Testis (tissue), 5 donors: ENCODE results near the gene FAM13B. TPM values are rescaled to one million over a fixed set of nuclear protein-coding genes. Genes with fewer than 3 reads are reported as not detected.
"Not testable (repeated sequence)": the region's sequence is repeated elsewhere in the genome, so short reads cannot be mapped to it uniquely, and the experiment has no call there.

Experiments used
- DNase-seq: peaks from one replicate; pipeline ENCODE4 v3.0.0-alpha.2; 2019
- H3K27ac ChIP-seq, 2 donors: fragments of 200-600 bp; sonication (generic); one replicate each; pipeline ENCODE4 v1.5.1; 2019
- H3K27me3 ChIP-seq: fragments of 200-600 bp; sonication (generic); one replicate; pipeline ENCODE4 v1.5.1; 2019
- H3K36me3 ChIP-seq: fragments of 200-600 bp; sonication (generic); one replicate; pipeline ENCODE4 v1.5.1; 2017; ENCODE audit warnings: low read depth; ENCODE audit errors: missing control alignments
- H3K4me1 ChIP-seq: fragments of 200-600 bp; sonication (generic); one replicate; pipeline ENCODE4 v1.5.1; 2019
- H3K4me3 ChIP-seq, 2 donors: fragments of 200-600 bp; sonication (generic); one replicate each; pipeline ENCODE4 v1.5.1; 2017 to 2019
- H3K9me3 ChIP-seq: fragments of 200-600 bp; sonication (generic); one replicate; pipeline ENCODE4 v1.5.1; 2017
- POLR2A ChIP-seq: fragments of 450-650 bp; IDR thresholded peaks from one replicate; pipeline ENCODE4 v1.6.1; 2017; ENCODE audit warnings: antibody characterized with exemption, mild to moderate bottlenecking, moderate library complexity
- WGBS, 2 donors: methylation state at CpG; one replicate each; pipeline ENCODE4 v1.1.5; 2018; 5-methylcytosine and 5-hydroxymethylcytosine counted together
- intact Hi-C: fragments of 100-400 bp; cut with DNase I; formaldehyde crosslinking; loops from one replicate; pipeline ENCODE4 v1.15.1; 2023; ENCODE audit warnings: low total_unique reads
- long read RNA-seq, 2 donors: transcript quantifications; one replicate each; lab custom pipeline, GENCODE V29; 2026
- polyA plus RNA-seq: library from polyadenylated mRNA; stranded (reverse); fragments of 350-450 nt; fragmentation: Illumina TruSeq; extraction: RNeasy Lipid Tissue Mini Kit (QIAGEN cat#74804); gene quantifications from one replicate; pipeline ENCODE4 v1.2.3, GENCODE V29; 2014; ENCODE audit warnings: low read depth, low replicate concordance; ENCODE audit not compliant: insufficient read depth
- total RNA-seq, 2 donors: library from RNA; depleted of rRNA; stranded (reverse); fragments of >200 nt; gene quantifications; one replicate each; pipeline ENCODE4 v1.2.3, GENCODE V29; 2016
- TF ChIP-seq, protein P1 (sequence below), 3 experiments: fragments of 450-650 bp in 2 of 3; fragments of 200-600 bp in 1 of 3; sonication (generic) in 1 of 3; IDR thresholded peaks; one replicate each; pipeline ENCODE4 v1.5.1; 2016 to 2019; ENCODE audit warnings: antibody characterized with exemption in 3 of 3, mild to moderate bottlenecking in 2 of 3, moderate library complexity in 1 of 3

The FAM13B gene
- total RNA-seq (100 to 1,000 TPM; 125 to 134 TPM), polyA plus RNA-seq (56.5 TPM)
- long read RNA-seq, donor 1, partial matches to known transcripts = 0 of 5 reads
- long read RNA-seq, donor 1, other reads (novel, unspliced or antisense) = 0 of 5 reads
- long read RNA-seq, donor 2, full-length matches to known transcripts = 4 of 4 reads
- long read RNA-seq, donor 2, partial matches to known transcripts = 0 of 4 reads
- long read RNA-seq, donor 2, other reads (novel, unspliced or antisense) = 0 of 4 reads

DNA sequence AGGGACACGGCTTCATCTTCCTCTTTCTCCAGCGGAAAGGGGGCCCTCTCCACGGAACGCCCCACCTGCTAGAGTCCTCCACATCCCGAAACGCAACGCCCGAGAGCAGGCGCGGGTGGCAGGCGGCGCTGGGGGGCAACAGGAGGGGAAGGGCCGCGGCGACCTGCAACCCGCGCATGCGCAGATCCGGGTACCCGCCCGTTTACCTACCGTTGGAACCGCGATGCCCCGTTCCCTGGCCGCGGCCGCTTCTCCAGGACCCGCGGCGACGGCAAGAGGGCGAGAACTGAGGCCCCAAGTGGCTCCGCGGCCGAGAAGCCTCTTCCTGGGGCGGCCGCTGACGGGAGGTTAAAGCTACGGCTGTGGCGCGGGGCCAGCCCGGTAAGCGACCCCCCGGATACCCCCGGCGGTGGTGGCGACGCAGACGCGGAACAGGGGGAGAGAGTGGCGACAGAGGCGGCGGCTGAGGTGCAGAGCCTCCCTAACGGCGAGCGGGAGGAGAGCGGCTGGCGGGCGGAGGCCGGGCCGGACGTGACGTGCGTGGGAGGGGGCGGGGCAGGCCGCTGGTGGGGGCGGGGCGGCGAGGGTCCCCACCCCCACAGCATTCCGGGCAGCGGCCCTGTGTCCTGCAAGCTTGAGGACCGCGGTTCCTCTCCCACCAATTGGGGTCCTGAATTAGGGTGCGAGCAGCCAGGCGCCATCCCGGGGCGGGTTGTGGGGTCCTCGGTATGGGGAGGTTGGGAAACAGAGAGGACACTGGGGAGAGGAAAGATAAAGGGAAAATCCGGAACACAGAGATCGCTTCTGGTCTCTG, at the start of gene FAM13B:
Gene FAM13B (minus strand): TSS at position 508 of the 814 bp plus-strand sequence. CDS start 13,968 bp downstream, outside the sequence.
- peak within 1 kb of the TSS; percentile 99 to 100 for H3K27ac ChIP-seq
- H3K36me3 ChIP-seq = no peaks in the 10 kb centered on the region
- peak; percentile 81 for DNase-seq
- peak within 1 kb of the TSS; percentile 88 to 99 for H3K4me3 ChIP-seq
- WGBS, 2 donors = 0% methylated on average over 31 to 66 of the region's 81 CpGs
- no peaks in the 10 kb centered on the region for H3K9me3 ChIP-seq
- peaks cover 36% of the 10 kb centered on the region for H3K4me1 ChIP-seq
- no peaks in the 10 kb centered on the region for H3K27me3 ChIP-seq
- TF ChIP-seq, protein P1, sequence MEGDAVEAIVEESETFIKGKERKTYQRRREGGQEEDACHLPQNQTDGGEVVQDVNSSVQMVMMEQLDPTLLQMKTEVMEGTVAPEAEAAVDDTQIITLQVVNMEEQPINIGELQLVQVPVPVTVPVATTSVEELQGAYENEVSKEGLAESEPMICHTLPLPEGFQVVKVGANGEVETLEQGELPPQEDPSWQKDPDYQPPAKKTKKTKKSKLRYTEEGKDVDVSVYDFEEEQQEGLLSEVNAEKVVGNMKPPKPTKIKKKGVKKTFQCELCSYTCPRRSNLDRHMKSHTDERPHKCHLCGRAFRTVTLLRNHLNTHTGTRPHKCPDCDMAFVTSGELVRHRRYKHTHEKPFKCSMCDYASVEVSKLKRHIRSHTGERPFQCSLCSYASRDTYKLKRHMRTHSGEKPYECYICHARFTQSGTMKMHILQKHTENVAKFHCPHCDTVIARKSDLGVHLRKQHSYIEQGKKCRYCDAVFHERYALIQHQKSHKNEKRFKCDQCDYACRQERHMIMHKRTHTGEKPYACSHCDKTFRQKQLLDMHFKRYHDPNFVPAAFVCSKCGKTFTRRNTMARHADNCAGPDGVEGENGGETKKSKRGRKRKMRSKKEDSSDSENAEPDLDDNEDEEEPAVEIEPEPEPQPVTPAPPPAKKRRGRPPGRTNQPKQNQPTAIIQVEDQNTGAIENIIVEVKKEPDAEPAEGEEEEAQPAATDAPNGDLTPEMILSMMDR (IDR thresholded peaks at IDR 0.05) = no peak
- no peak for TF ChIP-seq POLR2A
- intact Hi-C loops = loop anchor here (10.0 kb wide), 1 partner anchor 102 kb away; the partner anchor contains the start of gene NME5

DNA sequence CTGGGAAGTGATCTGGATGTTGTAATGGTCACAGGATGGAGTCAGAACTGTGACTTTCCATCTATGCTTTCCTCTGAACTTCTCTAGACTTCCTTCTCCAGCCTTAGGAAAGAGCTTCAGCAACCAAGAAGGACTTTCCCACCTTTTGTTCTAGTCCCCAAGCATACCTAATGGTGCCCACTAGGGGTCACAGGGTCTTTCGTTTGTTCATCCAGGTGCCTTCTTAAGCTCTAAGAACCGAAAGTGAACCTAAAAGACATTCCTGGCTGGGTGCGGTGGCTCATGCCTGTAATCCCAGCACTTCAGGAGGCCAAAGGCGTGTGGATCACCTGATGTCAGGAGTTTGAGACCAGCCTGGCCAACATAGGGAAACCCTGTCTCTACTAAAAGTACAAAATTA, 49.2 kb upstream of the FAM13B start:
- intact Hi-C loops = loop anchor here (10.0 kb wide), 1 partner anchor 53 kb away; the partner anchor contains the start of gene NME5
- Histone ChIP-seq H3K9me3 (no peaks in the 10 kb centered on the region), H3K4me1 (no peaks in the 10 kb centered on the region), H3K4me3 (no peak overlapping the region), H3K36me3 (no peaks in the 10 kb centered on the region), H3K27me3 (no peaks in the 10 kb centered on the region), H3K27ac (no peak overlapping the region)
- TF ChIP-seq POLR2A = no peak
- TF ChIP-seq, protein P1 (IDR thresholded peaks at IDR 0.05) = no peak
- WGBS, 2 donors = 85 to 91% methylated on average over 4 of the region's 4 CpGs
- no peak for DNase-seq

DNA sequence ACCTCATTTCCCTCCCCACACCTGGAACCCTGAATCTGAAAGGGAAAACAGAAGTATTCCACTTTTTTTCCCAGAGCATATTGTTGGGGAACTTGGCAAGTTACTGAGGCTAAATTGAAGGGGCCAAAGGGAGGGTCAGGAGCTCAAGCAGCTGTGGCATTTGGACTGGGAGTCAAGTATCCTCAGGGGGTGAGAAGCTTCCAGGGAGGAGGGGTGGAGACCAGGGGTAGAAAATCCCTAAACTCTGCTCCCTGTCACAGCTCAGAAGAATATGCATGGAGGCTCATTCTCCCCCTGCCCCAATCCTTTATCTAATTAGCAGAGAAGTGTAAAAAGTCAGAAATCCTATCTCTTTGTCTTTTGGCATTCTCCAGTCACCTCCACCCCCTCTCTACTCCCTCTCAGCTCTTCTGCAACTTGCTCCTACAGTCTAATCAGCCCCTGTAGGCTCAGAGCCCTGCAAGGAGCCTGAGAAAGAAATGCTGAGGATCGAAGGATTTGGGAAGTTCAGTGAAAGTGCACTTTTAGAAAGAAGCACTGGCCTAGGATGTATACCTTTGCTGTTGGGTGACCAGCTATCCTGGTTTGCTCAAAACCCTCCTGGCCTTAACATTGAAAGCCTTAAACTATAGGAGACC, 45.2 kb upstream of the FAM13B start:
- no peak for TF ChIP-seq POLR2A
- TF ChIP-seq, protein P1 (IDR thresholded peaks at IDR 0.05) = no peak
- no peak overlapping the region for H3K27ac ChIP-seq
- H3K27me3 ChIP-seq = no peaks in the 10 kb centered on the region
- H3K4me3 ChIP-seq = no peak overlapping the region
- 50 to 71% methylated on average over 1 of the region's 1 CpG for WGBS, 2 donors
- H3K9me3 ChIP-seq = no peaks in the 10 kb centered on the region
- intact Hi-C loops = no loop called here
- H3K4me1 ChIP-seq = no peaks in the 10 kb centered on the region
- no peak for DNase-seq
- no peaks in the 10 kb centered on the region for H3K36me3 ChIP-seq

DNA sequence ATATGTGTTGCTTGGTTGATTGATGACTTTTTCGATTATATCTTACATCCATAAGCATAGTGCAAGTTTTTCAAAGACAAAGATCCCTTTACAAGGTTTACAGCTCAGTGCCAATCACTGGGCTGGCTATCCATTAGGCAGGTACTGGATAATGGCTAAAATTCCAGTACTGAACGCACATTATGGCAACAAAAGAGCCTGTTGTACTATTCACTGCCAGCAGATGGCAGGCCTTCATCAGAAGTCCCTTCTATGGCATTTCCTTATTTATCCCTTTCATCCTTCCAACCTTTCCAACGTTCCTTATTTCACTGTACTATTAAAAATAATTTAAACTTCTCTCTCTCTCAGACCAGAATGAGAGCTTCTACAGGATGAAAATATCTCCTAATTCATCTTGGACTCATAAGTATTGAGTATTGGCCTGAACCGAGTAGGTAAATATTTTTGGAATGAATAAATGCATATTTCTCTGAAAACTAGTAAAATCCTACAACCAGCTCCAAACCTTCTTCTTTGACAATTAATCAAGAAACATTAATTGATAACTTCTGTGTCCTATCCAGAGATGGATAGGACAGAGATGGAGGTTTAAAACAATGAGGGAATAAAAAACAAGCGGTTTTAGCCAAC, 44.3 kb upstream of the FAM13B start:
- no peak for TF ChIP-seq POLR2A
- TF ChIP-seq, protein P1 (IDR thresholded peaks at IDR 0.05) = peak; percentile 67 to 84 (median 82)
- Histone ChIP-seq H3K4me3 (no peak overlapping the region), H3K27ac (no peak overlapping the region), H3K9me3 (no peaks in the 10 kb centered on the region), H3K27me3 (no peaks in the 10 kb centered on the region), H3K4me1 (no peaks in the 10 kb centered on the region), H3K36me3 (no peaks in the 10 kb centered on the region)
- WGBS, 2 donors = 32 to 35% methylated on average over 5 of the region's 5 CpGs
- intact Hi-C loops = no loop called here
- DNase-seq = peak; percentile 84

DNA sequence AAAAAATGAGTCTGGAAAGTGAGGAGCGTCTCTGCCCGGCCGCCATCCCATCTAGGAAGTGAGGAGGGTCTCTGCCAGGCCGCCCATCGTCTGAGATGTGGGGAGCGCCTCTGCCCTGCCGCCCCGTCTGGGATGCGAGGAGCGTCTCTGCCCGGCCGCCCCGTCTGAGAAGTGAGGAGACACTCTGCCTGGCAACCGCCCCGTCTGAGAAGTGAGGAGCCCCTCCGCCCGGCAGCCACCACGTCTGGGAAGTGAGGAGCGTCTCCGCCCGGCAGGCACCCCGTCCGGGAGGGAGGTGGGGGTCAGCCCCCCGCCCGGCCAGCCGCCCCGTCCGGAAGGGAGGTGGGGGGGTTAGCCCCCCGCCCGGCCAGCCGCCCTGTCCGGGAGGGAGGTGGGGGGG, 37.1 kb upstream of the FAM13B start:
- not testable (repeated sequence) for H3K27me3 ChIP-seq

More for the DNA sequence above, 37.1 kb upstream of the FAM13B start:
- 88% methylated on average over 11 of the region's 32 CpGs; no CpG with 5 or more reads in 1 of the 2 donors for WGBS, 2 donors
- H3K9me3 ChIP-seq, intact Hi-C loops, H3K4me3 ChIP-seq, DNase-seq, H3K4me1 ChIP-seq, H3K27ac ChIP-seq, H3K36me3 ChIP-seq: not testable (repeated sequence)
